HG03521 (cell line): Measurements from ENCODE around the gene TLCD2.
A peak's percentile ranks its signal among the peaks of the same experiment; 100 is the strongest.
"Not testable (repeated sequence)": the region's sequence is repeated elsewhere in the genome, so short reads cannot be mapped to it uniquely, and the experiment has no call there.

Source experiments
- ATAC-seq: cut with Tn5 transposase; IDR thresholded peaks from one replicate; pipeline ENCODE4 v1.9.1; 2021; ENCODE audit warnings: mild to moderate bottlenecking, moderate library complexity; ENCODE audit not compliant: unreplicated experiment

The TLCD2 gene

DNA sequence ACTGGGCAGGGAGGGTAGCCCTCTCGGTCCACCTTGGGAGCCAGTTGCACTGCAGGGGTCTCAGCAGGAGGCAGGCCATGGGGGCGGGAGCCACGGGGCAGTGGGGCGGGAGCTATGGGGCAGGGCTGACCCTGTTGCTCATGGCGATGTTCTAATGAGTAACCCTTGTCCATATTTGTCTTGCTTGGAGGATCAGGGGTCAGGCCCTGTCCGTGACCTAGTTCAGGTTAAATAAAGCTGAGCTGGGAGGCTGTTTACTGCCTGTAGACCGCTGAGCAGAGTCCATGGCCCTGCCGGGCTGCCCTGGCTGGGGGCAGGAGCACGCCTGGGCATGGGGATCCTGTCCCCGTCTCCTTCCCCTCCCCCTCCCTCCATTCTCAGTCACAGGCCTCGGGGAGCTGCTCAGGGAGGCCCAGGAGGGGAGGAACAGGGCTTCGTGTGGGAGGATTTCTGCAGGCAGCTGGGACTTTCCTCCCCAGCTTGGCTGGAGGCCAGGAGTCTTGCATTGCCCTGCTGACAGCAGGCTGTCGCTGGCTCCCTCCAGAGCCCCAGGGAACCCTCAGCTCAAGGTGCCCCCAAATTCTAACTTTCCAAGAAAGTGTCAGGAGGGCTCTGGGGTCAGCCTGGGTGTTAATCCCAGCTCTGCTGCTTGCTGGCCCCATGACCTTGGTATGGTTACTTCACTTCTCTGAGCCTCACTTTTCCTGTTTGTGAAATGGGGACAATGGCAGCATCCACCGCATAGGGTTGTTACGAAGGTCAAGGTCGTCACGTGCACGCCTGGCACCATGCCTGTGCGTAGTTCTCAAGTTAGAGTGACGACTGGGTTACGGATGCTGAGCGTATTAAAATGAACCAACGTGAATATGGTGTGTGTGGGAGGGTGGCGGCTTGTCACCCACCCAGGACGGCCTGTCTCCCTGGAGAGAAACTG is 26.4 kb upstream of the TLCD2 start:
- no peak for ATAC-seq

GRCh38 chr17:1735834-1736347 is 25.7 kb upstream of the TLCD2 start:
- ATAC-seq: no peak

GRCh38 chr17:1735418-1735817 is 25.2 kb upstream of the TLCD2 start:
- no peak for ATAC-seq

GRCh38 chr17:1733759-1734158 is 23.6 kb upstream of the TLCD2 start:
- ATAC-seq: no peak

GRCh38 chr17:1732833-1733321 is 22.7 kb upstream of the TLCD2 start:
- no peak for ATAC-seq

- no peak for ATAC-seq
These were observed 22.2 kb upstream of the TLCD2 start for GRCh38 chr17:1732241-1732832.

DNA sequence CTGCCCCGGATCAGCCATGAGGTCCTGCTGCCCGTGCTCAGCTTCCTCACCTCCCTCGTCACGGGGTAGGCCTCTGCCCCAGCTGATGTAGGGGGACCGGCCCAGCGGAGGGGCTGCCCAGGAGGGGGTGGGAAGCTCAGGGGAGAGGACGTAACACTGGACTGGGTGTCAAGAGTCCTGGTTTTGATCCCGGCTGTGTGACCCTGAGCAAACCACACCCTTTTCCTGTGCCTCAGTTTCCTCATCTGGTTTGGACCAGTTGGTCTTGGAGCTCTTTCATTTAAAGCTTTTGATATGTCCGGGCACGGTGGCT is 21.0 kb upstream of the TLCD2 start:
- no peak for ATAC-seq

GRCh38 chr17:1730326-1731193 is 20.4 kb upstream of the TLCD2 start:
- ATAC-seq: no peak

DNA sequence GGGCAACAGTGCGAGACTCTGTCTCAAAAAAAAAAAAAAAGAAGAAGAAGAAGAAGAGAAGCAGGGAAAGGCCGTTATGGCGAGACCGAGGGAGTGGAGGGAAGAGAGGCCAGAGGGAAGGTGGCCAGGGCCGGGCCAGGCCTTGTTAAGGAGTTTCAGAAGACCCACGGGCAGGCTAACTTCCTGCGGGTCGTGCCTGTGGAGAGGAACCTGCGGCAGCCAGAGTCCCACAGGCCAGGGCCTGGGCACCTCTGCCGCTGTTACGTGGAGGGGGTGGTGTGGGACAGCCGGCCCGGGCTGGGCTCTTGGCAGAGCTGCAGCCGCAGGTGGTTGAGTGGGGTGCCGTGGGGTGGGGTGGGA is 19.8 kb upstream of the TLCD2 start:
- ATAC-seq: no peak

- ATAC-seq: no peak
These were observed 17.9 kb upstream of the TLCD2 start for GRCh38 chr17:1727876-1728630.

DNA sequence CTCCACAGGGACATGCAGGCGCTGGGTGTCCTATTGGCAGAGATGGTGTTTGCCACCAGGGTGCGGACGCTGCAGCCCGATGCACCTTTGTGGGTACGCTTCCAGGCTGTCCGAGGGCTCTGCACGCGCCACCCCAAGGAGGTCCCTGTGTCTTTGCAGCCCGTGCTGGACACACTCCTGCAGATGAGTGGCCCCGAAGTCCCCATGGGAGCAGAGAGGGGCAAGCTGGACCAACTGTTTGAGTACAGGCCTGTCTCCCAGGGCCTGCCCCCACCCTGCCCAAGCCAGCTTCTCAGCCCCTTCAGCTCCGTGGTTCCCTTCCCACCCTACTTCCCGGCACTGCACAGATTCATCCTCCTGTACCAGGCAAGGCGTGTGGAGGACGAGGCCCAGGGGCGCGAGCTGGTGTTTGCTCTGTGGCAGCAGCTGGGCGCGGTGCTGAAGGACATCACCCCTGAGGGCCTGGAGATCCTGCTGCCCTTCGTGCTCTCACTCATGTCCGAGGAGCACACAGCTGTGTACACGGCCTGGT is 17.1 kb upstream of the TLCD2 start:
- ATAC-seq: no peak

- no peak for ATAC-seq
These were observed 16.6 kb upstream of the TLCD2 start for GRCh38 chr17:1726626-1727257.

DNA sequence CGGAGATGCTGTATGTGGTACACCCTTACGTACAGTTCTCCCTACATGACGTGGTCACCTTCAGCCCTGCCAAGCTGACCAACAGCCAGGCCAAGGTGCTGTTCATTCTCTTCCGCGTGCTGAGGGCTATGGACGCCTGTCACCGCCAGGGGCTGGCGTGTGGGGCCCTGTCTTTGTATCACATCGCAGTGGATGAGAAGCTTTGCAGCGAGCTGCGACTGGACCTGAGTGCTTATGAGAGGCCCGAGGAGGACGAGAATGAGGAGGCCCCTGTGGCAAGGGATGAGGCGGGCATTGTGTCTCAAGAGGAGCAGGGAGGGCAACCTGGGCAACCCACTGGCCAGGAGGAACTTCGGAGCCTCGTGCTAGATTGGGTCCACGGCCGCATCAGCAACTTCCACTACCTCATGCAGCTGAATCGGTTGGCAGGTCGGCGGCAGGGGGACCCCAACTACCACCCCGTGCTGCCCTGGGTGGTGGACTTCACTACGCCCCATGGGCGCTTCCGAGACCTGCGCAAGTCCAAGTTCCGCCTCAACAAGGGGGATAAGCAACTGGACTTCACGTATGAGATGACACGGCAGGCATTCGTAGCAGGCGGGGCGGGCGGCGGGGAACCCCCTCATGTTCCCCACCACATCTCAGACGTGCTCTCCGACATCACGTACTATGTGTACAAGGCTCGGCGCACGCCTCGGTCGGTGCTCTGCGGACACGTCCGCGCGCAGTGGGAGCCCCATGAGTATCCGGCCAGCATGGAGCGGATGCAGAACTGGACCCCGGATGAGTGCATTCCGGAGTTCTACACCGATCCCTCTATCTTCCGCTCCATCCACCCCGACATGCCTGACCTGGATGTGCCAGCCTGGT is 15.7 kb upstream of the TLCD2 start:
- ATAC-seq: no peak

- ATAC-seq: peak; percentile 24
These were observed 14.9 kb upstream of the TLCD2 start for GRCh38 chr17:1724869-1725641.

DNA sequence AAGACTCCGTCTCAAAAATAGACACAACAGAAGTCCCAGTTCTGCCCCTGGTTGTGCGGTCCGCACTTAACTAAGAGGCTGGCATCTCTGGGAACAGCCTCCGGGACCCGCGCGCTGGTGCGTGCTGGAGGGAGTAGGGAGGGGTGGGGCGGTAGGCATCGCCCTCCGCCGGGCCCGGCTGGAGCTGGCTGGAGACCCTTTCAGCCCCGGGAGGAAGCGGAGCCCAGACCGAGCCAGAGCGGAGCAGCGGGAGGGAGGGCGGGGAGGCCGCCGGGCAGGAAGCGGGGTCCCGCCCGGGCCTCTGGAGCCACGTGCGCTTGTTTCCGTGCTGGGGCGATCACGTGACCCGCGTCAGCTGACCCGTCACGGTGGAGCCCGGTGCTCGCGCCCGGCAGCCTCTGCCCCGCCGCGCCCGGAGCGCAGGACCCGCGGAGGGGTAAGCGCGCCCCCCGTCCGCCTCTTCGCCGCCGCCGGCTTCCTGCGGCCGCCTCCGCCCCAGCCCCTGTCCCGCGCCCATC is 14.2 kb upstream of the TLCD2 start, which contains the start of gene WDR81:
WDR81 (plus strand) TSS at position 354 of the 518 bp plus-strand sequence. CDS start 256 bp downstream, outside the sequence.
- peak; percentile 56 for ATAC-seq

- not testable (repeated sequence) for ATAC-seq
These were observed 11.8 kb upstream of the TLCD2 start for GRCh38 chr17:1722022-1722421.

GRCh38 chr17:1720856-1721386 is 10.7 kb upstream of the TLCD2 start:
- ATAC-seq: no peak
